ENCODE results near the gene USP16. TPM values are rescaled to one million over a fixed set of nuclear protein-coding genes. Genes with fewer than 3 reads are reported as not detected.

Gene USP16
- total and polyA plus RNA-seq, 2 of the 13 experiments (the other 11 are each of a cell fraction or from before 2014, with no cell fraction given): 16.5 to 46.9 TPM

GRCh38 chr21:29024474-29025327 lies at the start of gene USP16 (continued):
- TF ChIP-seq EP300 (IDR thresholded peaks at IDR 0.05; ENCODE audit: low read depth in 2 of 2, low read length in 2 of 2) (0 out of 4 replicates have a peak, but pooled peaks of 1 of the 2 experiments have one; percentile 5), EP300 (CRISPR knock-in tag; IDR thresholded peaks at IDR 0.05; ENCODE audit: borderline replicate concordance) (no peak; the same call in 1 of the 2 replicates), HIVEP1 (CRISPR knock-in tag; IDR thresholded peaks at IDR 0.05) (peak; percentile 91), SOX13 (IDR thresholded peaks at IDR 0.05) (no peak), SOX13 (CRISPR knock-in tag; conservative IDR thresholded peaks at IDR 0.05 in 1 of 2, IDR thresholded peaks at IDR 0.05 in 1 of 2) (peak in 1 of 2 experiments; percentile 19; a peak in 1 of 4 replicates), ZNF24 (IDR thresholded peaks at IDR 0.05) (no peak), ZNF709 (CRISPR knock-in tag; IDR thresholded peaks at IDR 0.05) (no peak), LCORL (IDR thresholded peaks at IDR 0.05) (no peak), LCORL (CRISPR knock-in tag; IDR thresholded peaks at IDR 0.05) (0 out of 2 replicates have a peak, but pooled peaks have one; percentile 50), FOXO1 (CRISPR knock-in tag; IDR thresholded peaks at IDR 0.05) (no peak), ATF3 (CRISPR knock-in tag; IDR thresholded peaks at IDR 0.05) (no peak), CREB1 (IDR thresholded peaks at IDR 0.05) (peak; percentile 91), CREB1 (CRISPR knock-in tag; IDR thresholded peaks at IDR 0.05) (peak; percentile 95), ZSCAN31 (CRISPR knock-in tag; IDR thresholded peaks at IDR 0.05; ENCODE audit: low read depth) (peak; percentile 74), ZNF713 (CRISPR knock-in tag; IDR thresholded peaks at IDR 0.05) (no peak), ISL2 (CRISPR knock-in tag; IDR thresholded peaks at IDR 0.05) (peak; percentile 67; the same call in 1 of the 2 replicates), HHEX (CRISPR knock-in tag; IDR thresholded peaks at IDR 0.05) (no peak), ZNF121 (CRISPR knock-in tag; IDR thresholded peaks at IDR 0.05) (no peak), ZNF670 (CRISPR knock-in tag; IDR thresholded peaks at IDR 0.05; ENCODE audit: borderline replicate concordance) (peak; percentile 29; the same call in 1 of the 2 replicates), ZIK1 (CRISPR knock-in tag; IDR thresholded peaks at IDR 0.05; ENCODE audit: borderline replicate concordance, low read depth) (no peak), ZNF281 (CRISPR knock-in tag; IDR thresholded peaks at IDR 0.05; ENCODE audit: borderline replicate concordance) (peak; percentile 94)
- TF ChIP-seq, protein P1, sequence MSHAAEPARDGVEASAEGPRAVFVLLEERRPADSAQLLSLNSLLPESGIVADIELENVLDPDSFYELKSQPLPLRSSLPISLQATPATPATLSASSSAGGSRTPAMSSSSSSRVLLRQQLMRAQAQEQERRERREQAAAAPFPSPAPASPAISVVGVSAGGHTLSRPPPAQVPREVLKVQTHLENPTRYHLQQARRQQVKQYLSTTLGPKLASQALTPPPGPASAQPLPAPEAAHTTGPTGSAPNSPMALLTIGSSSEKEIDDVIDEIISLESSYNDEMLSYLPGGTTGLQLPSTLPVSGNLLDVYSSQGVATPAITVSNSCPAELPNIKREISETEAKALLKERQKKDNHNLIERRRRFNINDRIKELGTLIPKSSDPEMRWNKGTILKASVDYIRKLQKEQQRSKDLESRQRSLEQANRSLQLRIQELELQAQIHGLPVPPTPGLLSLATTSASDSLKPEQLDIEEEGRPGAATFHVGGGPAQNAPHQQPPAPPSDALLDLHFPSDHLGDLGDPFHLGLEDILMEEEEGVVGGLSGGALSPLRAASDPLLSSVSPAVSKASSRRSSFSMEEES (CRISPR knock-in tag; IDR thresholded peaks at IDR 0.05): 0 out of 2 replicates have a peak, but pooled peaks have one; percentile 14
- TF ChIP-seq, protein P2, sequence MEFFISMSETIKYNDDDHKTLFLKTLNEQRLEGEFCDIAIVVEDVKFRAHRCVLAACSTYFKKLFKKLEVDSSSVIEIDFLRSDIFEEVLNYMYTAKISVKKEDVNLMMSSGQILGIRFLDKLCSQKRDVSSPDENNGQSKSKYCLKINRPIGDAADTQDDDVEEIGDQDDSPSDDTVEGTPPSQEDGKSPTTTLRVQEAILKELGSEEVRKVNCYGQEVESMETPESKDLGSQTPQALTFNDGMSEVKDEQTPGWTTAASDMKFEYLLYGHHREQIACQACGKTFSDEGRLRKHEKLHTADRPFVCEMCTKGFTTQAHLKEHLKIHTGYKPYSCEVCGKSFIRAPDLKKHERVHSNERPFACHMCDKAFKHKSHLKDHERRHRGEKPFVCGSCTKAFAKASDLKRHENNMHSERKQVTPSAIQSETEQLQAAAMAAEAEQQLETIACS (CRISPR knock-in tag; IDR thresholded peaks at IDR 0.05): no peak
- TF ChIP-seq, protein P3, sequence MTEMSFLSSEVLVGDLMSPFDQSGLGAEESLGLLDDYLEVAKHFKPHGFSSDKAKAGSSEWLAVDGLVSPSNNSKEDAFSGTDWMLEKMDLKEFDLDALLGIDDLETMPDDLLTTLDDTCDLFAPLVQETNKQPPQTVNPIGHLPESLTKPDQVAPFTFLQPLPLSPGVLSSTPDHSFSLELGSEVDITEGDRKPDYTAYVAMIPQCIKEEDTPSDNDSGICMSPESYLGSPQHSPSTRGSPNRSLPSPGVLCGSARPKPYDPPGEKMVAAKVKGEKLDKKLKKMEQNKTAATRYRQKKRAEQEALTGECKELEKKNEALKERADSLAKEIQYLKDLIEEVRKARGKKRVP (CRISPR knock-in tag; IDR thresholded peaks at IDR 0.05): 0 out of 4 replicates have a peak, but pooled peaks of 1 of the 2 experiments have one; percentile 41

Data from HepG2 (cell line).